Measurements from ENCODE around the gene CYB5D1. TPM values are rescaled to one million over a fixed set of nuclear protein-coding genes. Genes with fewer than 3 reads are reported as not detected.

Gene CYB5D1
- total RNA-seq, 3 donors from 2014 or later: 11.5 to 17.0 (median 12.2) TPM

GRCh38 chr17:7887038-7887481 lies 29.3 kb downstream of the CYB5D1 start:
- DNase-seq (peak in 1 of 3 donors; percentile 25), ATAC-seq (no peak)
- intact Hi-C loops (cut with DNase I, micrococcal nuclease): no loop called here
- TF ChIP-seq CTCF (IDR thresholded peaks at IDR 0.05): no peak
- Histone ChIP-seq H3K36me3 (ENCODE audit: low read depth) (no peaks in the 10 kb centered on the region), H3K4me3 (no peak overlapping the region), H3K9me3 (no peaks in the 10 kb centered on the region), H3K4me1 (ENCODE audit: low read depth) (peaks cover 42% of the 10 kb centered on the region)

- intact Hi-C loops (cut with DNase I, micrococcal nuclease): no loop called here
- TF ChIP-seq CTCF (IDR thresholded peaks at IDR 0.05): peak; percentile 6
- peak; percentile 85 for ATAC-seq
Measured at GRCh38 chr17:7887482-7888183, 29.8 kb downstream of the CYB5D1 start.

GRCh38 chr17:7888184-7888920 lies 30.5 kb downstream of the CYB5D1 start, which contains the start of gene CHD3:
TSS of gene CHD3 (plus strand) at chr17:7888789. CDS start at chr17:7889001, 212 bp downstream.
- no peak for TF ChIP-seq CTCF (IDR thresholded peaks at IDR 0.05)
- intact Hi-C loops (cut with DNase I, micrococcal nuclease): no loop called here
- no peaks in the 10 kb centered on the region for H3K9me3 ChIP-seq
- DNase-seq (peak; percentile 68 to 74 (median 70)), ATAC-seq (peak; percentile 39)
- H3K4me3 ChIP-seq: peak within 1 kb of the TSS; percentile 14
- H3K4me1 ChIP-seq (ENCODE audit: low read depth): peaks cover 35% of the 10 kb centered on the region
- no peaks in the 10 kb centered on the region for H3K36me3 ChIP-seq (ENCODE audit: low read depth)

More at GRCh38 chr17:7887482-7888183, 29.8 kb downstream of the CYB5D1 start:
- no peaks in the 10 kb centered on the region for H3K36me3 ChIP-seq (ENCODE audit: low read depth)
- peak overlapping the region; percentile 14 for H3K4me3 ChIP-seq
- DNase-seq: peak; percentile 94 to 95 (median 94)
- H3K9me3 ChIP-seq: no peaks in the 10 kb centered on the region
- peaks cover 38% of the 10 kb centered on the region for H3K4me1 ChIP-seq (ENCODE audit: low read depth)

- Histone ChIP-seq H3K4me1 (ENCODE audit: low read depth) (peaks cover 35% of the 10 kb centered on the region), H3K4me3 (no peak overlapping the region)
- intact Hi-C loops (cut with DNase I, micrococcal nuclease): no loop called here
Measured at GRCh38 chr17:7889166-7889955, 31.6 kb downstream of the CYB5D1 start.

More at GRCh38 chr17:7889166-7889955, 31.6 kb downstream of the CYB5D1 start:
- peak; percentile 61 for ATAC-seq
- peak; percentile 30 for TF ChIP-seq CTCF (IDR thresholded peaks at IDR 0.05)
- H3K9me3 ChIP-seq: no peaks in the 10 kb centered on the region
- no peaks in the 10 kb centered on the region for H3K36me3 ChIP-seq (ENCODE audit: low read depth)
- DNase-seq: peak; percentile 95 to 98 (median 97)

Measured in mucosa of descending colon (tissue), 3 donors.